ENCODE data around the gene ARPIN. TPM values are rescaled to one million over a fixed set of nuclear protein-coding genes. Genes with fewer than 3 reads are reported as not detected.

ARPIN gene
- total RNA-seq, 2 donors from 2014 or later, result 19.5 to 21.4 TPM

DNA sequence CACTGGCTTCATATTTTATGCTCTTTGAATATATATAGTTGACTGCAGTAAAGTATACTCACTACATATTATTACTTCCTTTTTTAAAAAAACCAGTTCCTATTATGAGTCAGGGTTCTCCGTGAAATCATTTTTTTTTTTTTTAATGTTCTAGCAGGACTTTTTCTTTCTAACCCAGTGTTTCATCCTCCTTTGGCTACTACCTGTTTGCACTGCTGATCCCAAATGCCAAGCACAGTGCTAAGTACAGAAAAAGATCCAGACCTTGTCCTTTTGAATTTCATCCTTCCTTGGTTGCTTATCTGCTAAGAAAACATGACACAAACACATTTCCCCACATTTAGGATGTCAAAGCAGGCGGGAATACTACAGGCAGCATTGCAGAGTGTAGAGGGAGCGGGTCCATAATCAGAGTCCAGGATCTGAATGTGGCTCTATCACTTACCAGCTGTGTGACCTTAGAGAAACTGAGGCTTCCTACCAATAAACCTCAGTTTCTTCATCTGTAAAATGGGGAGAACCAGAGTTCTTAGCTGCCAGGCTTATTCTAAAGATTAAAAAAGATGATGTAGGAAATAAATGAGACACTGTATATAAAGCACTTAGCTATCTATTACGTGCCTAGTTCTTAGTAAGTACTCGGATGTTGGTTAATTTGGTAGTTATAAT lies 60.9 kb downstream of the ARPIN start:
- Histone ChIP-seq H3K27me3 (replicated peaks; ENCODE audit: insufficient read depth) (no peaks in the 10 kb centered on the region), H3K36me3 (peaks cover 2% of the 10 kb centered on the region), H3K9me3 (no peaks in the 10 kb centered on the region), H3K27ac (no peak overlapping the region), H3K4me3 (no peak overlapping the region), H3K4me1 (ENCODE audit: control insufficient read depth in 1 of 2, low read depth in 2 of 2) (peaks cover 0 to 4% of the 10 kb centered on the region in 2 donors)
- no peak for TF ChIP-seq CTCF (IDR thresholded peaks at IDR 0.05)
- no peak for DNase-seq (ENCODE audit: low spot score)
- no peak for ATAC-seq (ENCODE audit: insufficient number of reproducible peaks, low FRiP score, low read depth)

GRCh38 chr15:89848970-89849292 lies 63.8 kb downstream of the ARPIN start:
- Histone ChIP-seq H3K9me3 (no peaks in the 10 kb centered on the region), H3K4me3 (no peak overlapping the region), H3K27ac (no peak overlapping the region), H3K4me1 (ENCODE audit: control insufficient read depth in 1 of 2, low read depth in 2 of 2) (peaks cover 11% of the 10 kb centered on the region in 2 donors), H3K27me3 (replicated peaks; ENCODE audit: insufficient read depth) (no peaks in the 10 kb centered on the region), H3K36me3 (peaks cover 3% of the 10 kb centered on the region)
- no peak for DNase-seq (ENCODE audit: low spot score)
- ATAC-seq (ENCODE audit: insufficient number of reproducible peaks, low FRiP score, low read depth), result no peak
- TF ChIP-seq CTCF (IDR thresholded peaks at IDR 0.05), result no peak

GRCh38 chr15:89847101-89847500 lies 65.7 kb downstream of the ARPIN start:
- H3K27me3 ChIP-seq (replicated peaks; ENCODE audit: insufficient read depth), result no peaks in the 10 kb centered on the region
- no peak for TF ChIP-seq CTCF (IDR thresholded peaks at IDR 0.05)
- H3K4me1 ChIP-seq (ENCODE audit: control insufficient read depth in 1 of 2, low read depth in 2 of 2), result peaks cover 11% of the 10 kb centered on the region in 2 donors
- H3K9me3 ChIP-seq, result no peaks in the 10 kb centered on the region
- ATAC-seq (ENCODE audit: insufficient number of reproducible peaks, low FRiP score, low read depth), result no peak
- no peak overlapping the region for H3K27ac ChIP-seq
- no peak overlapping the region for H3K4me3 ChIP-seq
- DNase-seq (ENCODE audit: low spot score), result no peak
- H3K36me3 ChIP-seq, result peaks cover 3% of the 10 kb centered on the region

GRCh38 chr15:89845305-89845893 lies 67.4 kb downstream of the ARPIN start:
- peak; percentile 55 for ATAC-seq (ENCODE audit: insufficient number of reproducible peaks, low FRiP score, low read depth)
- Histone ChIP-seq H3K4me3 (no peak overlapping the region), H3K4me1 (ENCODE audit: control insufficient read depth in 1 of 2, low read depth in 2 of 2) (peaks cover 11% of the 10 kb centered on the region in 2 donors), H3K36me3 (peaks cover 3% of the 10 kb centered on the region), H3K27me3 (replicated peaks; ENCODE audit: insufficient read depth) (no peaks in the 10 kb centered on the region), H3K27ac (peak overlapping the region in 1 of 2 donors; percentile 33), H3K9me3 (no peaks in the 10 kb centered on the region)
- no peak for TF ChIP-seq CTCF (IDR thresholded peaks at IDR 0.05)
- DNase-seq (ENCODE audit: low spot score), result no peak

Other genes starting within 250 kb of the ARPIN start
- gene PLIN1, start 233.6 kb downstream of the ARPIN start, total RNA-seq, result 10 to 100 TPM in 1 of 2 donors, 1 to 10 TPM in 1; 5.7 to 24.2 TPM
- gene PEX11A, start 222.2 kb downstream of the ARPIN start, total RNA-seq, result 10 to 100 TPM in 1 of 2 donors, 1 to 10 TPM in 1; 4.5 to 17.3 TPM
- gene WDR93, start 222.1 kb downstream of the ARPIN start, total RNA-seq, result not detected
- under 1 TPM in 1 of 2 donors, not detected in 1; 0.95 TPM for gene MESP1, start 161.7 kb downstream of the ARPIN start, total RNA-seq
- gene MESP2, start 136.6 kb downstream of the ARPIN start, total RNA-seq, result 1 to 10 TPM in 1 of 2 donors, not detected in 1; 1.8 TPM
- 10 to 100 TPM; 27.5 to 29.2 TPM for gene ANPEP, start 98.1 kb downstream of the ARPIN start, total RNA-seq
- gene AP3S2, start 19.0 kb downstream of the ARPIN start, total RNA-seq, result 10 to 100 TPM; 41.8 to 50.6 TPM
- 10 to 100 TPM; 10.3 to 12.0 TPM for gene ZNF710, start 88.4 kb upstream of the ARPIN start, total RNA-seq
- gene IDH2, start 189.5 kb upstream of the ARPIN start, total RNA-seq, result 10 to 100 TPM; 24.5 to 46.6 TPM

Measured in thoracic aorta (tissue), 2 donors.